ENCODE results near the gene CCNYL1.
A peak's percentile ranks its signal among the peaks of the same experiment; 100 is the strongest.

DNA sequence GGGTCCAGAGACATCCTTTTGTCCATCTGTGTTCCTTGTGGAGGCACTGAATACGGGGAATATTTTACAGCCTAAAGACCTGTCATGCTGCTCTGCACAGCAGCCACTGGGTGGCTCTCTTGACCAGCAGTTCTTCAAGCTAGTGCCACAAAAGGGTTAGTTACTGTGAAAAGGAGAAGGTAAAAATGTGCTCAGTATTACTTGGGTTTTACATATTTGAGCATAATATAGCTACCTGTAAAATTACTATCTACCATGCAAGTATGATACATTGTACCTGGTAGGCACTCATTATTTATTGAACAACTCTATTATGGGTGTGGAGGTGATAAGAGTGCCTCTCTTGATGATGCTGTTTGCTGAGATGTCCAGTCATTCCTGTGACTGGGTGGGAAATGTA, 34.7 kb downstream of the CCNYL1 start:
- TF ChIP-seq, protein P1, sequence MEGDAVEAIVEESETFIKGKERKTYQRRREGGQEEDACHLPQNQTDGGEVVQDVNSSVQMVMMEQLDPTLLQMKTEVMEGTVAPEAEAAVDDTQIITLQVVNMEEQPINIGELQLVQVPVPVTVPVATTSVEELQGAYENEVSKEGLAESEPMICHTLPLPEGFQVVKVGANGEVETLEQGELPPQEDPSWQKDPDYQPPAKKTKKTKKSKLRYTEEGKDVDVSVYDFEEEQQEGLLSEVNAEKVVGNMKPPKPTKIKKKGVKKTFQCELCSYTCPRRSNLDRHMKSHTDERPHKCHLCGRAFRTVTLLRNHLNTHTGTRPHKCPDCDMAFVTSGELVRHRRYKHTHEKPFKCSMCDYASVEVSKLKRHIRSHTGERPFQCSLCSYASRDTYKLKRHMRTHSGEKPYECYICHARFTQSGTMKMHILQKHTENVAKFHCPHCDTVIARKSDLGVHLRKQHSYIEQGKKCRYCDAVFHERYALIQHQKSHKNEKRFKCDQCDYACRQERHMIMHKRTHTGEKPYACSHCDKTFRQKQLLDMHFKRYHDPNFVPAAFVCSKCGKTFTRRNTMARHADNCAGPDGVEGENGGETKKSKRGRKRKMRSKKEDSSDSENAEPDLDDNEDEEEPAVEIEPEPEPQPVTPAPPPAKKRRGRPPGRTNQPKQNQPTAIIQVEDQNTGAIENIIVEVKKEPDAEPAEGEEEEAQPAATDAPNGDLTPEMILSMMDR (IDR thresholded peaks at IDR 0.05) = peak; percentile 75 to 86 (median 78)
- no peak for TF ChIP-seq POLR2AphosphoS5 (IDR thresholded peaks at IDR 0.05)
- no peak for TF ChIP-seq POLR2A (IDR thresholded peaks at IDR 0.05)
- no peak for TF ChIP-seq EP300 (IDR thresholded peaks at IDR 0.05)
